ENCODE data around the gene ARMH4.

ARMH4 gene

DNA sequence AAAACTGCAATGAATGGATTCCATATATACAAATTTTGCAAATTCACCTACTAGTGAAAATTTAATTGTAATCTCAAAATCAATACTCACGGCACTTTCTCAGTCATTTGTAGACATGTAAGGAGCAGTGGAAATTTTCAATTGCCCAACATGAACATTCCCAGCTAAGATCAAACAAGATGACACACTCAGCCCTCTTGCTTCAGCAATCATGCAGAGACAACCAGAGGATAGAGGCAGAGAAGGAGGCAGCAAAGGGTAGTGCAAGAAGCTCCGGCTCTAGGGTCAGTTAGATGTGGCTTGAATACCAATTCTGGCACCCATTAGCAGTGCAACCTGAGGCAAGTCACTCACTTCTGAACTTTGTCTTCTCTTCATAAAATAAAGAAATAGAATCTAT lies 194.6 kb downstream of the ARMH4 start:
- no peak for DNase-seq
